H1 (cell line): ENCODE data around the gene FASTK. TPM values are rescaled to one million over a fixed set of nuclear protein-coding genes. Genes with fewer than 3 reads are reported as not detected.

Experiments
- ATF3 ChIP-seq: IDR thresholded peaks from 2 replicates; pipeline ENCODE4 v1.6.1; 2011; ENCODE audit warnings: low read depth, mild to moderate bottlenecking, low read length; ENCODE audit not compliant: insufficient read depth
- BACH1 ChIP-seq: IDR thresholded peaks from 2 replicates; pipeline ENCODE4 v1.6.1; 2012; ENCODE audit warnings: low read length, improper control_type of control experiment
- CHD2 ChIP-seq: IDR thresholded peaks from 2 replicates; pipeline ENCODE4 v1.6.1; 2012; ENCODE audit warnings: low read length, improper control_type of control experiment
- CREB1 ChIP-seq: IDR thresholded peaks from 2 replicates; pipeline ENCODE4 v1.6.1; 2012; ENCODE audit warnings: inconsistent platforms
- CTBP2 ChIP-seq: IDR thresholded peaks from 2 replicates; pipeline ENCODE4 v1.7.0; 2011; ENCODE audit warnings: borderline replicate concordance, mild to moderate bottlenecking, moderate library complexity, mixed read lengths, low read length; ENCODE audit not compliant: insufficient read depth, insufficient read length
- FOSL1 ChIP-seq: IDR thresholded peaks from 2 replicates; pipeline ENCODE4 v1.6.1; 2011; ENCODE audit warnings: mild to moderate bottlenecking, low read depth, low read length, moderate library complexity; ENCODE audit not compliant: insufficient read depth
- HDAC6 ChIP-seq: IDR thresholded peaks from one replicate; pipeline ENCODE4 v1.7.1; 2012; ENCODE audit warnings: low read depth, mild to moderate bottlenecking, inconsistent platforms, low read length, moderate library complexity
- KDM4A ChIP-seq: IDR thresholded peaks from one replicate; pipeline ENCODE4 v1.7.1; 2012; ENCODE audit warnings: low read depth, mild to moderate bottlenecking, moderate library complexity, low read length, inconsistent platforms; ENCODE audit not compliant: severe bottlenecking
- NANOG ChIP-seq: IDR thresholded peaks from 2 replicates; pipeline ENCODE4 v1.6.1; 2011; ENCODE audit warnings: low read length, low read depth, mild to moderate bottlenecking, inconsistent platforms; ENCODE audit not compliant: insufficient read depth, poor library complexity, severe bottlenecking
- RAD21 ChIP-seq, 2 experiments: IDR thresholded peaks in 1 of 2; conservative IDR thresholded peaks in 1 of 2; 2 replicates each; pipeline ENCODE4 v1.6.1; 2011; ENCODE audit warnings: low read depth in 2 of 2, low read length in 2 of 2, improper control_type of control experiment in 1 of 2, inconsistent platforms in 1 of 2, mild to moderate bottlenecking in 1 of 2, moderate library complexity in 1 of 2
- SIN3A ChIP-seq, 2 experiments: IDR thresholded peaks in 1 of 2; conservative IDR thresholded peaks in 1 of 2; 2 replicates each; pipeline ENCODE4 v1.6.1; 2011 to 2012; ENCODE audit warnings: low read length in 2 of 2, improper control_type of control experiment in 1 of 2, low read depth in 1 of 2, mild to moderate bottlenecking in 1 of 2
- SIRT6 ChIP-seq: IDR thresholded peaks from one replicate; pipeline ENCODE4 v1.7.1; 2012; ENCODE audit warnings: low read length, inconsistent platforms
- SIX5 ChIP-seq: IDR thresholded peaks from 2 replicates; pipeline ENCODE4 v1.6.1; 2011; ENCODE audit warnings: mild to moderate bottlenecking, low read depth, low read length
- SP1 ChIP-seq: IDR thresholded peaks from 2 replicates; pipeline ENCODE4 v1.6.1; 2011; ENCODE audit warnings: low read depth, low read length
- SP2 ChIP-seq: IDR thresholded peaks from 2 replicates; pipeline ENCODE4 v1.6.1; 2012; ENCODE audit warnings: mild to moderate bottlenecking, low read length, inconsistent platforms
- TAF7 ChIP-seq: optimal IDR thresholded peaks from 2 replicates; pipeline ENCODE3; 2011; ENCODE audit warnings: low read depth, mild to moderate bottlenecking, inconsistent platforms, low read length, moderate library complexity, borderline replicate concordance
- TBP ChIP-seq: IDR thresholded peaks from 2 replicates; pipeline ENCODE4 v1.6.1; 2011; ENCODE audit warnings: low read depth, low read length, improper control_type of control experiment
- TCF12 ChIP-seq: IDR thresholded peaks from 2 replicates; pipeline ENCODE4 v1.6.1; 2011; ENCODE audit warnings: low read depth, mild to moderate bottlenecking, low read length
- TEAD4 ChIP-seq: IDR thresholded peaks from 2 replicates; pipeline ENCODE4 v1.6.1; 2012; ENCODE audit warnings: low read depth, low read length, inconsistent platforms, mixed read lengths
- polyA plus RNA-seq, 7 experiments: library from polyadenylated mRNA; depleted of rRNA in 3 of 7; stranded (reverse) in 5 of 7; unstranded in 2 of 7; fragments of >200 nt in 5 of 7; fragments of 200-250 nt in 2 of 7; gene quantifications; 1 replicate in 5 of 7; 2 replicates in 1 of 7; 4 replicates in 1 of 7; pipeline versions ENCODE4 v1.2.1 to v1.2.3, GENCODE V29; 2011 to 2013; ENCODE audit warnings: missing spikeins in 2 of 7, mixed read lengths in 2 of 7
- total RNA-seq: library from RNA; stranded (reverse); fragmentation: NEBNext Ultra II Directional; extraction: Animal tissue kit (Norgen Biotek cat#: 25700); gene quantifications from 2 replicates; pipeline ENCODE4 v1.2.1, GENCODE V29; 2021
- TF ChIP-seq, protein P1 (sequence below), 3 experiments: IDR thresholded peaks; 1 replicate in 2 of 3; 2 replicates in 1 of 3; pipeline versions ENCODE4 v1.5.1 to v1.6.1; 2011; ENCODE audit warnings: low read length in 3 of 3, mild to moderate bottlenecking in 3 of 3, inconsistent platforms in 2 of 3, low read depth in 1 of 3, moderate library complexity in 1 of 3; ENCODE audit not compliant: insufficient read depth in 1 of 3; ENCODE audit errors: control extremely low read depth in 1 of 3

The FASTK gene
- total and polyA plus RNA-seq, 2 of the 8 experiments (the other 6 are each of a cell fraction or from before 2014, with no cell fraction given) = 39.4 to 84.0 TPM

- TF ChIP-seq TBP (peak; percentile 36; the same call in 1 of the 2 replicates), FOSL1 (no peak), TCF12 (0 out of 2 replicates have a peak, but pooled peaks have one; percentile 71), KDM4A (peak; percentile 55), TAF7 (no peak), CREB1 (peak; percentile 75), HDAC6 (no peak), CHD2 (peak; percentile 94), TEAD4 (peak; percentile 88), SP2 (peak; percentile 93), SIRT6 (no peak), BACH1 (peak; percentile 6; the same call in 1 of the 2 replicates), RAD21 (IDR thresholded peaks at IDR 0.05 in 1 of 2, conservative IDR thresholded peaks at IDR 0.05 in 1 of 2; ENCODE audit: low read depth in 2 of 2, low read length in 2 of 2) (peak; percentile 21 to 51; a peak in 3 of 4 replicates), CTBP2 (no peak), SIX5 (peak; percentile 64), NANOG (peak; percentile 37), SIN3A (conservative IDR thresholded peaks at IDR 0.05 in 1 of 2, IDR thresholded peaks at IDR 0.05 in 1 of 2; ENCODE audit: low read depth in 1 of 2, low read length in 2 of 2) (peak in 1 of 2 experiments; percentile 73; a peak in 2 of 4 replicates), SP1 (peak; percentile 99), ATF3 (no peak)
- TF ChIP-seq, protein P1, sequence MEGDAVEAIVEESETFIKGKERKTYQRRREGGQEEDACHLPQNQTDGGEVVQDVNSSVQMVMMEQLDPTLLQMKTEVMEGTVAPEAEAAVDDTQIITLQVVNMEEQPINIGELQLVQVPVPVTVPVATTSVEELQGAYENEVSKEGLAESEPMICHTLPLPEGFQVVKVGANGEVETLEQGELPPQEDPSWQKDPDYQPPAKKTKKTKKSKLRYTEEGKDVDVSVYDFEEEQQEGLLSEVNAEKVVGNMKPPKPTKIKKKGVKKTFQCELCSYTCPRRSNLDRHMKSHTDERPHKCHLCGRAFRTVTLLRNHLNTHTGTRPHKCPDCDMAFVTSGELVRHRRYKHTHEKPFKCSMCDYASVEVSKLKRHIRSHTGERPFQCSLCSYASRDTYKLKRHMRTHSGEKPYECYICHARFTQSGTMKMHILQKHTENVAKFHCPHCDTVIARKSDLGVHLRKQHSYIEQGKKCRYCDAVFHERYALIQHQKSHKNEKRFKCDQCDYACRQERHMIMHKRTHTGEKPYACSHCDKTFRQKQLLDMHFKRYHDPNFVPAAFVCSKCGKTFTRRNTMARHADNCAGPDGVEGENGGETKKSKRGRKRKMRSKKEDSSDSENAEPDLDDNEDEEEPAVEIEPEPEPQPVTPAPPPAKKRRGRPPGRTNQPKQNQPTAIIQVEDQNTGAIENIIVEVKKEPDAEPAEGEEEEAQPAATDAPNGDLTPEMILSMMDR (IDR thresholded peaks at IDR 0.05; ENCODE audit: control extremely low read depth in 1 of 3, insufficient read depth in 1 of 3, low read depth in 1 of 3, low read length in 3 of 3) = peak; percentile 23 to 43 (median 30)
These were observed 52.3 kb downstream of the FASTK start, which contains the start of gene ABCB8 (continued) for GRCh38 chr7:151028131-151028947.
